IMR-90 (cell line): ENCODE results near the gene YAF2.

Source experiments
- CTCF ChIP-seq: conservative IDR thresholded peaks from 2 replicates; pipeline ENCODE4 v1.5.1; 2012; ENCODE audit warnings: mild to moderate bottlenecking, low read depth, low read length, improper control_type of control experiment
- FOS ChIP-seq: fragments of 150-350 bp; IDR thresholded peaks from 2 replicates; pipeline ENCODE4 v1.6.1; 2016; ENCODE audit warnings: low read depth, low read length
- POLR2A ChIP-seq: IDR thresholded peaks from 2 replicates; pipeline ENCODE4 v1.6.1; 2012; ENCODE audit warnings: mild to moderate bottlenecking, low read depth, low read length
- RAD21 ChIP-seq: IDR thresholded peaks from 2 replicates; pipeline ENCODE4 v1.6.1; 2012; ENCODE audit warnings: low read length, improper control_type of control experiment
- RFX5 ChIP-seq: IDR thresholded peaks from 2 replicates; pipeline ENCODE4 v1.8.0; 2012; ENCODE audit warnings: low read depth, mild to moderate bottlenecking, low read length, moderate library complexity
- USF2 ChIP-seq: fragments of 150-350 bp; IDR thresholded peaks from 2 replicates; pipeline ENCODE4 v1.6.1; 2017; ENCODE audit warnings: mild to moderate bottlenecking, antibody characterized with exemption, low read length, low read depth

- TF ChIP-seq FOS (no peak), POLR2A (no peak), USF2 (no peak), CTCF (no peak), RAD21 (no peak), RFX5 (no peak)
These were observed 75.1 kb downstream of the YAF2 start for GRCh38 chr12:42162965-42163364.
